ENCODE results near the gene SAMD8.

The SAMD8 gene

DNA sequence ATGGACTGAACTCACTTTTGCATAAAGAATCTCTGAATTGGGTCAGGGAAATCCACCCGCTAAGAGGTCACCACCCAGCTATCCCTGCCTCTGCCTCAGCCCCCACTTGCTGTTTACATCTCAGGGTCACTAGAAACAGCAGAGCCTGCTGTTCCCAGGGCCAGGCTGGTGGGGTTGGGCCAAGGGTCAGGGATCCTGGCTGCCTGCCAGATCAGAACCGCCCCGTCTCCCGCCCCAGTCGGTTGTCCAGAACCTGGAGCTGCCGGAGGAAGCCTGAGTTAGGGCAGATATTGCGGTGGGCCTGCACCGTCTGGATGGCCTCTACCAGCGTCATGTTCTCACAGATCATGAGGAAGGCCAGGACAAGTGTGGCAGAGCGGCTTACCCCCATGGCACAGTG, 17.0 kb upstream of the SAMD8 start:
- H3K27me3 ChIP-seq (ENCODE audit: insufficient read depth, low read length): no peaks in the 10 kb centered on the region
- H3K4me1 ChIP-seq (ENCODE audit: insufficient read depth, low read length): no peaks in the 10 kb centered on the region
- H3K9me3 ChIP-seq (ENCODE audit: low read length): no peaks in the 10 kb centered on the region
- H2AFZ ChIP-seq (ENCODE audit: low read depth, low read length): no peak overlapping the region
- H3K36me3 ChIP-seq (ENCODE audit: insufficient read depth, low read length): no peaks in the 10 kb centered on the region
- H3K4me3 ChIP-seq (ENCODE audit: low read length): no peak overlapping the region

- H3K4me3 ChIP-seq (ENCODE audit: low read length): no peak overlapping the region
- H3K36me3 ChIP-seq (ENCODE audit: insufficient read depth, low read length): no peaks in the 10 kb centered on the region
- no peaks in the 10 kb centered on the region for H3K9me3 ChIP-seq (ENCODE audit: low read length)
- H2AFZ ChIP-seq (ENCODE audit: low read depth, low read length): no peak overlapping the region
- peaks cover 7% of the 10 kb centered on the region for H3K4me1 ChIP-seq (ENCODE audit: insufficient read depth, low read length)
- H3K27me3 ChIP-seq (ENCODE audit: insufficient read depth, low read length): no peaks in the 10 kb centered on the region
These were observed 15.8 kb upstream of the SAMD8 start for GRCh38 chr10:75095631-75096030.

DNA sequence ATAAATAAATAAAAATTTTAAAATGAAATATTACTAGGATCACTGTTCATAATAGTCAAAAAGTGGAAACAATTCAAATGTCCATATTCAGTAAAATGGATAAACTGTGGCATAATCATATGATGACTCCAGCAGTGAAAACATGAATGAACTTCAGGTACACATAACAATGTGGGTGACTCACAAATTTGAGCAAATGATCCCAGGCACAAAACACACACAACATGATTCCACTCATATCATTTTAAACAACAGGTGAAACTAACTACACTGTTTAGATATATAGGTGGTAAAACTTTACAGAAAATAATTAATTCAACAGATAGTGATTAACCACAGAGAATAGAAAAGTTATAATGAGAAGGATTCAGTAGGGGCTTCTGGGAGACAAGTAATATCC, 14.7 kb upstream of the SAMD8 start:
- H3K4me3 ChIP-seq (ENCODE audit: low read length): no peak overlapping the region

DNA sequence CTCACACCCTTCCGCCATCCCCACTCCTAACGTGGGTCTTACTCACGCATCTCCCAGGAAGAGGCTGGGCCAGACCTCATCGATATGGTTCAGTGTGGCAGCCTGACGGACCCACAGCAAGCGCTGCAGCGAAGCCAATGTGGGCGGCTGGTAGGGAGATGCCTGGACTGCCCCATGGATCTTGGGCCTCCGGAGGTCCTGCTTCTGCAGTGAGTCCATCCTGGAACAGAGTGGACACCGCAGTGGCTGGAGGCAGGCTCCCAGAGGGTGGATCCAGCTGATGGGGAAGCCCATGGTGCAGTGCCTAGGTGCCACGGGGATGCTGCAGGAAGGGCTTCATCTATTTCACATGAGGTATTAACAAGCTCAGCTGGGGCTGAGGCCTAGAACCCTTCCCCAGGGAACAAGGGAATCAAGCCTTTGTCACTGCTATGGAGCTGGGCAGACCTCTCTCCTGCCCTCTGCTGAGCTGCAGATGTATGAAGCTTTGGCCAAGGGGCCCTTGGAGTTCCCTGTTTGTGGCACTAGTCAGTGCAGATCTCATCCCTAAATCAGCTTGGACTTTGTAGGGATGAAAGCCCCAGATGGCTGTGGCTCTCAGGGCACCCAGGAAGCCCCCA, 13.7 kb upstream of the SAMD8 start:
- Histone ChIP-seq H3K27me3 (ENCODE audit: insufficient read depth, low read length) (no peaks in the 10 kb centered on the region), H3K4me3 (ENCODE audit: low read length) (no peak overlapping the region), H3K36me3 (ENCODE audit: insufficient read depth, low read length) (no peaks in the 10 kb centered on the region)

More for the DNA sequence above, 14.7 kb upstream of the SAMD8 start:
- H3K27me3 ChIP-seq (ENCODE audit: insufficient read depth, low read length): no peaks in the 10 kb centered on the region
- no peaks in the 10 kb centered on the region for H3K36me3 ChIP-seq (ENCODE audit: insufficient read depth, low read length)
- H2AFZ ChIP-seq (ENCODE audit: low read depth, low read length): no peak overlapping the region
- no peaks in the 10 kb centered on the region for H3K9me3 ChIP-seq (ENCODE audit: low read length)
- H3K4me1 ChIP-seq (ENCODE audit: insufficient read depth, low read length): peaks cover 10% of the 10 kb centered on the region

GRCh38 chr10:75098902-75099673, 12.4 kb upstream of the SAMD8 start:
- Histone ChIP-seq H3K27me3 (ENCODE audit: insufficient read depth, low read length) (no peaks in the 10 kb centered on the region), H3K4me3 (ENCODE audit: low read length) (no peak overlapping the region), H2AFZ (ENCODE audit: low read depth, low read length) (no peak overlapping the region), H3K36me3 (ENCODE audit: insufficient read depth, low read length) (no peaks in the 10 kb centered on the region), H3K9me3 (ENCODE audit: low read length) (no peaks in the 10 kb centered on the region), H3K4me1 (ENCODE audit: insufficient read depth, low read length) (peaks cover 10% of the 10 kb centered on the region)

More for the DNA sequence above, 13.7 kb upstream of the SAMD8 start:
- Histone ChIP-seq H3K4me1 (ENCODE audit: insufficient read depth, low read length) (peaks cover 10% of the 10 kb centered on the region), H3K9me3 (ENCODE audit: low read length) (no peaks in the 10 kb centered on the region), H2AFZ (ENCODE audit: low read depth, low read length) (no peak overlapping the region)

GRCh38 chr10:75099952-75100763, 11.3 kb upstream of the SAMD8 start:
- Histone ChIP-seq H3K4me1 (ENCODE audit: insufficient read depth, low read length) (peaks cover 10% of the 10 kb centered on the region), H3K4me3 (ENCODE audit: low read length) (peak overlapping the region; percentile 22), H2AFZ (ENCODE audit: low read depth, low read length) (peak overlapping the region; percentile 43), H3K27me3 (ENCODE audit: insufficient read depth, low read length) (no peaks in the 10 kb centered on the region), H3K9me3 (ENCODE audit: low read length) (no peaks in the 10 kb centered on the region), H3K36me3 (ENCODE audit: insufficient read depth, low read length) (no peaks in the 10 kb centered on the region)

GRCh38 chr10:75100764-75101291, 10.6 kb upstream of the SAMD8 start:
- Histone ChIP-seq H3K4me1 (ENCODE audit: insufficient read depth, low read length) (peaks cover 10% of the 10 kb centered on the region), H3K9me3 (ENCODE audit: low read length) (no peaks in the 10 kb centered on the region), H3K27me3 (ENCODE audit: insufficient read depth, low read length) (no peaks in the 10 kb centered on the region), H3K4me3 (ENCODE audit: low read length) (peak overlapping the region; percentile 22), H2AFZ (ENCODE audit: low read depth, low read length) (peak overlapping the region; percentile 43), H3K36me3 (ENCODE audit: insufficient read depth, low read length) (no peaks in the 10 kb centered on the region)

DNA sequence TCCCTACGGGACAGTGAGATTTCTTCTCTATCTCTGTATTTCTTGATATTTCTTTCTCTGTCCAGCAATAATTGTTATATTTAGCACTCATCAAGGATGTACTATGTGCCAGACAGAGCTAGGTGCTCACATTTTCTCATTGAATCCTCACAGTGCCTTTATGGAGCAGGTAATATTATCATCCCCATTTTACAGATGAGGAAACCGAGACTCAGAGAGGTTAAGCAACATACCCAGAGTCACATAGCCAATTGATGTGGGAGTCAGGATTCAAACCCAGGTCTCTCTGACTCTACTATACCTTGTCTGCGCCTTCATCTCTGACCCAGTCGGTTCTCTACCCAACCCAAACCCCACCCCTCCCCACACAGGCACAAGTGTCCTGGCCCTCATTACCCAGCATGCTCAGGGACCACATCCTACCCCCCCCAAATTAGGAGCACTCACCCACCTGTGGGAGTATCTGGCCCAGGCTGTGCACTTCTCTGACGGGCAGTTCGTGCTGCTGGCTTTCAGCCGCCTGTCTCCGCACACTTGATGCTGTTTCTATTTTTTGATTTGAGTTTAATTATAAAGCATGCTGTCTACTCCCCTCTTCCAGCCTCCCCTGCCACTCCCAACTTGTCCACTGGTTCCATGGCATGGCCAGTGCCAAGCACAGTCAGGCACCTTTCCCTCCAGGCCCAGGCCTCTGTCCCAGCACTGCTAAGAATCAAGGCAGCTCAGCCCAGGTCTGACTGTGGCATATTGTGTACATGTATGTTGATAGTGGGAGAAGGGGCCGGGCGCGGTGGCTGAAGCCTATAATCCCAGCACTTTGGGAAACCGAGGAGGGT, 9.8 kb upstream of the SAMD8 start:
- peaks cover 13% of the 10 kb centered on the region for H3K4me1 ChIP-seq (ENCODE audit: insufficient read depth, low read length)
- no peak overlapping the region for H2AFZ ChIP-seq (ENCODE audit: low read depth, low read length)
- H3K9me3 ChIP-seq (ENCODE audit: low read length): no peaks in the 10 kb centered on the region
- no peaks in the 10 kb centered on the region for H3K27me3 ChIP-seq (ENCODE audit: insufficient read depth, low read length)
- H3K4me3 ChIP-seq (ENCODE audit: low read length): no peak overlapping the region
- H3K36me3 ChIP-seq (ENCODE audit: insufficient read depth, low read length): no peaks in the 10 kb centered on the region

DNA sequence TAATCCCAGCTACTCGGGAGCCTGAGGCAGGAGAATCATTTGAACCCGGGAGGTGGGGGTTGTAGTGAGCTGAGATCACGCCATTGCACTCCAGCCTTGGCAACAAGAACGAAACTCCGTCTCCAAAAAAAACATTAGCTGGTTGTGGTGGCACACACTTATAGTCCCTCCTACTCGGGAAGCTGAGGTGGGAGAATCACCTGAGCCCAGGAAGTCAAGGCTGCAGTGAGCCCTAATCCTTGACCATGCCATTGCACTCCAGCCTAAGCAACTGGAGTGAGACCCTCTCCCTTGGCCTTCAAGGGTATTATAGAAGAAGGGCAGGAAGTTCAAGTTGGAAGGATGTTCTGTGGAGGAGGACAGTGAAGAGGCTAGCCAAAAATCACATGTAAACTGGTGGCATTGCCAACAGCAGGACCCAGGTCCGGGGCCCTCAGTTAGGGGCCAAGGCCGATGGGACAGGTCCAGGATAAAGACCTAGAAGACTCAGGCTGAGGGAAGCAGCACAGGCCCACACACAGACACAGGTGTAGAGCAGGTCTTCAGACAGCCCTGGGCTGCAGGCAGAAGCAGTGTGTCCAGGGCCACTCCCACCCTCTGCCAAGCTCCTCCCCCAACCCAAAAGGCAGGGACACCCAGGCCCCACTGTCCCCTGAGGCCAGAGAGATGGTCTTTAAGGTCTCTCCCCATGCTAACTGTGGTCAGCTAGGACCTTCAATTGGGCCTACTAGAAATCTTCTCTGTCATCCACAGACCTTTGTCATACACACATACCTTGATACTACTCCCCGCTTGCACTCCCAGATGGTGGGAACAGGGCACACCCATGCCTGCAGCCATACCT, 8.4 kb upstream of the SAMD8 start:
- H3K27me3 ChIP-seq (ENCODE audit: insufficient read depth, low read length): no peaks in the 10 kb centered on the region
- no peaks in the 10 kb centered on the region for H3K36me3 ChIP-seq (ENCODE audit: insufficient read depth, low read length)
- H2AFZ ChIP-seq (ENCODE audit: low read depth, low read length): no peak overlapping the region
- no peaks in the 10 kb centered on the region for H3K9me3 ChIP-seq (ENCODE audit: low read length)
- no peak overlapping the region for H3K4me3 ChIP-seq (ENCODE audit: low read length)
- peaks cover 13% of the 10 kb centered on the region for H3K4me1 ChIP-seq (ENCODE audit: insufficient read depth, low read length)

DNA sequence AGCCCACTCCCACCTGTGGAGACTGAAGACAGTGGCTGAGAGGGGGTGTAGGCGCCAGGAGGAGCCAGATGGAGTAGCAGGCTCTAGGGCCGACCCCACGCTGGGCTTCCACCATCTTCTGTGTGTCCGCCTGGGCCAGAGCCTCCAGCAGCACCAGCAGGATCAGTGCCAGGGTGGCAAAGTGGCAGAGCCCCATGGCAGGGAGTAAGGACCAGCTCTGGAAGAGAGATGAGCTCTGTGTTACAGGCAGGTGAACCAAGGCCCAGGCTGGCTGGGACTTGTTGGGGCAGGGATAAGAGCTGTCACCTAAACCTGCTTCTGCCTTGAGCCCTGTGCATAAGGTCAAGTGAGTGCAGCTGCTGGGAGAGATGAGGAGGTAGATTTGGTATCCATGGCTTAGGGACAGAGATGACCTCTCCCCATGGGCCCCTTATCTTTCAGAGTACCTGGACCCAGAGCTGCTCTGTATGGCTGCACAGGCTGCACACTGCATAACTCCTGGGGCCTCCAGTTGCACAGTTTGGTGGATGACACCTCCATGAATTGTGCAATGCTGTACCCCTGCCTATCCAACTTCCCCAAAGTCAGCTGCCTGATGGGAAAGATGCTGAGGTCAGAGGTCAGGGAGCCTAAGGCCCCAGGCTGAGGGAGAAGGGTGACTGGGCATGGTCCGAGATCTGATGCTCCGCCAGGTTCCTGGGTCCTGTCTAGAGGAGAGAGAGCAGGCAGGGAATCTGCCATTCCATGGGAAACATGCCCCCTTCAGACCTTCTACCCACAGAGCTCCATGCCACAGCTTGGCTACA, 7.4 kb upstream of the SAMD8 start:
- H3K9me3 ChIP-seq (ENCODE audit: low read length): no peaks in the 10 kb centered on the region
- no peak overlapping the region for H2AFZ ChIP-seq (ENCODE audit: low read depth, low read length)
- peaks cover 13% of the 10 kb centered on the region for H3K4me1 ChIP-seq (ENCODE audit: insufficient read depth, low read length)
- no peaks in the 10 kb centered on the region for H3K36me3 ChIP-seq (ENCODE audit: insufficient read depth, low read length)
- H3K4me3 ChIP-seq (ENCODE audit: low read length): no peak overlapping the region
- H3K27me3 ChIP-seq (ENCODE audit: insufficient read depth, low read length): no peaks in the 10 kb centered on the region

DNA sequence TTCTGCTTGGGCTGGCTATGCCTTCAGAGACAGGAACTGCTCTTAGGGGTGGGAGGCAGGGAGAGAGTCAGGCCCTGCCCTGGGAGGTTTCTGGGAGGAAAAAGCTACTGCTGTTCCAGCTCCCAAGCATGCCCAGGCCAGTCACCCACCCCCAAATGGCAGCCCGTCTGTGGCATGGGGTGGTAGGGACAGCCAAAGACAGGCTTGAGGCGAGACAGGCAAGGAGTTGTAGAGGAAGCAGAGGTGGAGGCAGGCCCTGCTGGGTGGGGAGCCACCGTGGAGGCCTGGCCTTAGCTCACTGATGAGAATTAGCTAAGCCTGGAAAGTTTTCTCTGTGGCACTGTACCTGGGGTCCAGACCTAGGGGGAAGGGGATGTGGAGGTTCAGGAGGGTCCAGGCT, 6.6 kb upstream of the SAMD8 start:
- H3K27me3 ChIP-seq (ENCODE audit: insufficient read depth, low read length): no peaks in the 10 kb centered on the region
- H3K36me3 ChIP-seq (ENCODE audit: insufficient read depth, low read length): no peaks in the 10 kb centered on the region
- H3K9me3 ChIP-seq (ENCODE audit: low read length): no peaks in the 10 kb centered on the region
- peaks cover 13% of the 10 kb centered on the region for H3K4me1 ChIP-seq (ENCODE audit: insufficient read depth, low read length)
- H2AFZ ChIP-seq (ENCODE audit: low read depth, low read length): no peak overlapping the region
- no peak overlapping the region for H3K4me3 ChIP-seq (ENCODE audit: low read length)

All from neuron (in vitro differentiated cells).